Kidney epithelial cell (primary cell): Measurements from ENCODE around the gene MPRIP. TPM values are rescaled to one million over a fixed set of nuclear protein-coding genes. Genes with fewer than 3 reads are reported as not detected.
"Not testable (repeated sequence)": the region's sequence is repeated elsewhere in the genome, so short reads cannot be mapped to it uniquely, and the experiment has no call there.

ENCODE experiments used
- DNase-seq: peaks from one replicate; pipeline ENCODE4 v3.0.0-alpha.2; 2010; ENCODE audit warnings: low read depth
- H3K27me3 ChIP-seq: 2 replicates; pipeline ENCODE4 v1.6.0; 2011; ENCODE audit warnings: low read length; ENCODE audit not compliant: control insufficient read depth, insufficient read depth
- H3K36me3 ChIP-seq: 2 replicates; pipeline ENCODE4 v1.5.1; 2011; ENCODE audit warnings: low read length; ENCODE audit not compliant: control insufficient read depth, insufficient read depth
- H3K4me3 ChIP-seq: 2 replicates; pipeline ENCODE4 v1.5.1; 2011; ENCODE audit warnings: low read depth, mild to moderate bottlenecking, control low read depth, low read length
- total RNA-seq: library from RNA; depleted of rRNA; stranded (reverse); fragments of >200 nt; gene quantifications from 2 replicates; pipeline ENCODE4 v1.2.3, GENCODE V29; 2015
- TF ChIP-seq, protein P1 (sequence below): IDR thresholded peaks from 2 replicates; pipeline ENCODE4 v1.5.1; 2011; ENCODE audit warnings: mild to moderate bottlenecking, moderate library complexity, low read length, control low read depth, inconsistent platforms; ENCODE audit not compliant: insufficient read depth, poor library complexity, severe bottlenecking

The MPRIP gene
- total RNA-seq, 1 donor from 2014 or later, result 99.6 TPM

DNA sequence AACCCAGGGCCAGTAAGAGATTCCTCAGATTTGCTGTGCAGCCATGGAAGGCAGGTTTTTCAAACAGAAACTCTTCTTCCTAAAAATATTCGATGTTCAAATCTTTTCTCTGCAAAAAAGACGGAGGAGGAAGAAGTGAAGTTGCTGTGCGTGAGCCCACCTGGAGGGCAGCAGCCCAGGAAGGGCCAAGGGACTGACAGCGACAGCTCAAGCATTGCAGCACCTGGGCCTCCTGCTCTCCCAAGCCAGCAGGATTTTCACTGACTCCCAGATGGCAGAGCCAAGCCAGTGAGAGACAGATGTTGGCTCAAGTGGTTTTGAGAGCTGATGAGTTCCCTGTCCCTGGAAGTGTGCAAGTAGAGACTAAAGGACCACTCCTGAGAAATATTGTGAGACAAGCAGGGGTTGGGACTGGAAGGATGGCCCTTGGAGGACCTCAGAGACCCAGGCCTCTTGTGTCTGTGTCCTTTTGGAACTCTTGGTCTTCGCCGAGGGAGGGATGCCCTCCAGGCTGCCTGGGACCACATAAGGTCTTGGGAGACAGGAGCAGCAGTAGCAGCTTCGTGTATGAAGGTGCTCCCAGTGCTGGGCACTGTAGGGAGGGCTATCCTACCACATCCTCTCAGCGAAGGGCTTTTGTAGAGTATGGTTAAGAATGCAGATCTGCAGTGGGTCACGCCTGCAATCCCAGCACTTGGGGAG is 41.0 kb upstream of the MPRIP start:
- TF ChIP-seq, protein P1, sequence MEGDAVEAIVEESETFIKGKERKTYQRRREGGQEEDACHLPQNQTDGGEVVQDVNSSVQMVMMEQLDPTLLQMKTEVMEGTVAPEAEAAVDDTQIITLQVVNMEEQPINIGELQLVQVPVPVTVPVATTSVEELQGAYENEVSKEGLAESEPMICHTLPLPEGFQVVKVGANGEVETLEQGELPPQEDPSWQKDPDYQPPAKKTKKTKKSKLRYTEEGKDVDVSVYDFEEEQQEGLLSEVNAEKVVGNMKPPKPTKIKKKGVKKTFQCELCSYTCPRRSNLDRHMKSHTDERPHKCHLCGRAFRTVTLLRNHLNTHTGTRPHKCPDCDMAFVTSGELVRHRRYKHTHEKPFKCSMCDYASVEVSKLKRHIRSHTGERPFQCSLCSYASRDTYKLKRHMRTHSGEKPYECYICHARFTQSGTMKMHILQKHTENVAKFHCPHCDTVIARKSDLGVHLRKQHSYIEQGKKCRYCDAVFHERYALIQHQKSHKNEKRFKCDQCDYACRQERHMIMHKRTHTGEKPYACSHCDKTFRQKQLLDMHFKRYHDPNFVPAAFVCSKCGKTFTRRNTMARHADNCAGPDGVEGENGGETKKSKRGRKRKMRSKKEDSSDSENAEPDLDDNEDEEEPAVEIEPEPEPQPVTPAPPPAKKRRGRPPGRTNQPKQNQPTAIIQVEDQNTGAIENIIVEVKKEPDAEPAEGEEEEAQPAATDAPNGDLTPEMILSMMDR, result no peak
- Histone ChIP-seq H3K36me3 (no peaks in the 10 kb centered on the region), H3K27me3 (no peaks in the 10 kb centered on the region), H3K4me3 (no peak overlapping the region)
- DNase-seq, result no peak

DNA sequence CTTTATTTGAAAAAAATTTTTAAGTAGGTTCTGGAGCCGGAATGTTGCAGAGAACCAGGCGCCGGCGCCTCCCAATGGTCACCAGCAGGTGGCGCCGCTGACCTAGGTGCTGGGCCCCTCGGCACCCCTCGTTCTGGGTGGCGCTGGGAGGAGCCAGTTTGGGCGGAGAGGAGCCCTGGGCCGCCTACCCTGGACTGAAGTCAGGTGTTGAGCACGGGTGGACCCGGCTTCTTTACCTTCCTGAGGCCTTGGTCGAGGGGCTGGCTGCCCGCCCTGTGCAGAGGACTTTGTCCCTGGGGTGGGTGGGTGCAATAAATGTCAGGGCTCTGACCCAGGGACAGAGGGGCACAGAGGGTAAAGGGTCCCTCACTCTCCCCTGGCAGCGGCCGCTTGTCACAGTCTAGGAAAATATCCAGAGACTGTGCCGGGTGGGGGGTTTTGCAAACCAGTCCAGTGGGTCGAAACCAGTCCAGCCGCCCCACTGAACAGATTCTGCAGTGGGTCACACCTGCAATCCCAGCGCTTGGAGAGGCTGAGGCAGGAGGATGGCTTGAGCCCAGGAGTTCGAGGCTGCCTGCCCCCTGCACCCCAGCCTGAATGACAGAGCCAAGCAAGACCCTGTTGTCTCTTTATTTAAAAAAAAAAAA is 40.3 kb upstream of the MPRIP start:
- Histone ChIP-seq H3K4me3 (no peak overlapping the region), H3K27me3 (no peaks in the 10 kb centered on the region), H3K36me3 (no peaks in the 10 kb centered on the region)
- no peak for DNase-seq
- TF ChIP-seq, protein P1, result peak; percentile 96

DNA sequence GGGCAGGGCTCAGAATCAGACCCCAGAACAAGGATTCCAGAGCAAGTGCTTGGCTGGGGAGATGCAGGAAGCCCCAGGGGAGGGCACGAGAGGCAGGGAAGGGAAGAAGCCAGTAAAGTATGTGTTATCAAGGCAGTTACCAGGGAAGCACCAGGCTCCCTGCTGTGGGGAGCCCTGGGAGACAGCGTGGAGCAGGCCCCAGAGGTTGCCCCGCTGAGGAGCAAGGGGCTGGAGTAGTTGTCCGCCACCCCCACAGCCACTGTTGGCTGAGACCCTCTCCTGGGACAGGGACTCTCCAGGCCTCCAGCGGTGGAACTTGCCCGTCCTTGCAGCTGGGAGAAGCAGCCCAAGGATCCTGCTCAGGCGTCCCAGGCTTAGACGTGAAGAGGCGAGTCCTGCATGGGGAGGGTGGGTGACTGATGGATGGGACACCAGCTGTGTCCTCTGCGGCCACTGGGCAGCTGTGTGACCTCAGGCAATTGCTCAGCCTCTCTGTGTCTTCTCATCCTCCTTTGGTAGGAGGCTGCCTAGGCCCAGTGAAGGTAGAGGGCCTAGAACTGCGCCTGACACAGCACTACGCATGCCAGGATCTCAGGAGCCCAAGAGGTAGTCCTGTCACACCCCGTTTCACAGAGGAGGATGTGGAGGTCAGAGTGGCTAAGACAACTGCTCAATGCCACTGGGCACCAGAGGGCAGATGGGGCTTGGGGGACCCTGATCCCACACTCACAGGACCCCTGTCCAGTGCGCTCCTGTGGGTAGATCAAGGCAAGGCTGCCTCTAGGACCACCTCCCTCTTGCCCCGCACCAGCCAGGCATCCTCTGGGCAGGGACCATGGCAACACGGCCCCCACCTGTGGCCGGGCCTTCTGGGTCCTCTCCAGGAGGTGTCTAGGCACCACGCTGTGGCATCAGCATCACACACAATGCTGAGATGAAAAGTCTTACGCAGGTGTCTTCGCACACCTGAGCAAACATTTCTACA is 39.2 kb upstream of the MPRIP start:
- H3K27me3 ChIP-seq, H3K36me3 ChIP-seq, DNase-seq, H3K4me3 ChIP-seq: not testable (repeated sequence)

DNA sequence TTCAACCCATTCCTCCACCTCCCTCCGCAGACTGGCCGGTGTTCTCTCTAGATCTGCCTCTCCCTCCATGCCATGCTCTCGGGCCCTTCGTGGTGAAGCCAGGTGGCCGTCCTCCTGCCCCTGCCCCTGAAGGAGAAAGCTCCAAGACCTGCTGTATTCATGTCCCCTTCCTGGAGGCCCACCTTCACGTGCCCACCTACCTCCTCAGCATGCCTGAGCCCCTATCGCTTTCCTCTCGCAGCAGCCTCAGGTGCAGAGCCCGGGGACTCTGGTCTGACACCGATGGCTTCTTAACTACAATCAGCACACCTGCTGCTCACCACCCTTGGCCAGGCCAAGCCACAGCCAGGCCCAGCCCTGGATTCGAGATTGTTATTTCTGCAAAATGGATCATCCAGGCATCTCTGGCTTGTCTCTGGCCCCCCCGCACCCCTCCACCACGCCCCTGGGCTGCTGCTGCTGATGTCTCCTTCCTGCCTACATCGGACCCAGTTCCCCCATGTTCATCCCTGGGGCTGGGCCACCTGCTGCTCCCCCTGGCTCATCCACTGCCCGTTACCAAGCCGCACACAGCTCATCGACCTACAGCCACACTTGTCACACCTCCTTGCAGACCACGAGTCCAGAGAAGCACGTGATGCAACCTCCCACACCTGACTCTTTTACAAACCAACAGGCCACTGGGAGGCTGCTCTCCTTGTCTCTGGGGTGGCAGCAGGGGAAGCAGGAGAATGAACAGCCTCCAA is 37.8 kb upstream of the MPRIP start:
- DNase-seq, result no peak
- H3K27me3 ChIP-seq, result no peaks in the 10 kb centered on the region
- H3K4me3 ChIP-seq, result no peak overlapping the region
- TF ChIP-seq, protein P1, result no peak
- no peaks in the 10 kb centered on the region for H3K36me3 ChIP-seq

DNA sequence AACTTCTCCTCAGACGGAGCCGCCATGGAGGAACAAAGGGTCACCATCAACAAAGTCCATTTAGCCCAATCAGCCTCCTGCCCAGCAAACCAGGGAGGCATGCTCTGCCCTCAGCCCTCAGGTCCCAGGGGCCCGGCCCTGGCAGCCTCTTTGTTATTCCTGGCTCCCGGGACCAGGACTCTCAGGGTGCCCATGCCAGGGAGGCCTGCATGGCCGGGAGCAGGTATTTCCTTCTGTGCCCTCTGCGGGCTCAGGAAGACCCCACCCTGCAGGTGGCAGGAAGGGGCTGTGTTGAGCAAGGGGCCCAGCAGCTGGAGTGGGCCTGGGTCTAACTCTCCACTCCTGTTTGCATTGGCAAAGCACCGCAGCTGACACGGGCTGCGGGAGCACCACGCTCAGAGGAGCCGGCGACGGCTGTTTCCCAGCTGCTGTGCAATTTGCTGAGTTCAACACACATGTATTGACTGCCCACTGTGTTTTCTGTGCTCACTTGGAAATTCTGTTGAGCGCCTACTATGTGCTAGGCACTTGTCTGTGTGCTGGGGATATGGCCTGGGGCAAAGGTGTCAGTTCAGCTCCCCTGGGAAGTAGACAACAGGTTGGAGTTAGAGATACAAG is 37.2 kb upstream of the MPRIP start:
- DNase-seq, H3K4me3 ChIP-seq, H3K36me3 ChIP-seq, H3K27me3 ChIP-seq: not testable (repeated sequence)

DNA sequence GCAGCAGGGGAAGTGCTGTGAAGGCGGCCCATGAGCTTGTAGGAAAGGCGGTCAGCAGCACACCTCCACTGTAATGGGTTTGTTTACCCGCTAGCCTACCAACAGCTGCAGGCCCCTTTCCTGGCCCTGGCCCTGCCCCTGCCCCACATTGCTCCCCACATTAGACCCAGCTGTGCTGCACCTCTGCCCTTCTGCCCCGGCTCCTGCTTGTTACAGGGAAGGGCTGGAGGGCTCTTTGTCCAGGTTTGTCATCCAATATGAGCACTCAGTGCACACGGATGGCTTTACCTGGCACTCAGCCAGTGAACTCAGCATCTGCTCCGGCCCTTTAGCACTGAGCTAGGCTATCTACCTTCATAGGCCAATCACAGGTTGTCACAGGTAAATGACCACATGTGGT is 34.4 kb upstream of the MPRIP start:
- H3K4me3 ChIP-seq, H3K36me3 ChIP-seq, DNase-seq, H3K27me3 ChIP-seq: not testable (repeated sequence)

DNA sequence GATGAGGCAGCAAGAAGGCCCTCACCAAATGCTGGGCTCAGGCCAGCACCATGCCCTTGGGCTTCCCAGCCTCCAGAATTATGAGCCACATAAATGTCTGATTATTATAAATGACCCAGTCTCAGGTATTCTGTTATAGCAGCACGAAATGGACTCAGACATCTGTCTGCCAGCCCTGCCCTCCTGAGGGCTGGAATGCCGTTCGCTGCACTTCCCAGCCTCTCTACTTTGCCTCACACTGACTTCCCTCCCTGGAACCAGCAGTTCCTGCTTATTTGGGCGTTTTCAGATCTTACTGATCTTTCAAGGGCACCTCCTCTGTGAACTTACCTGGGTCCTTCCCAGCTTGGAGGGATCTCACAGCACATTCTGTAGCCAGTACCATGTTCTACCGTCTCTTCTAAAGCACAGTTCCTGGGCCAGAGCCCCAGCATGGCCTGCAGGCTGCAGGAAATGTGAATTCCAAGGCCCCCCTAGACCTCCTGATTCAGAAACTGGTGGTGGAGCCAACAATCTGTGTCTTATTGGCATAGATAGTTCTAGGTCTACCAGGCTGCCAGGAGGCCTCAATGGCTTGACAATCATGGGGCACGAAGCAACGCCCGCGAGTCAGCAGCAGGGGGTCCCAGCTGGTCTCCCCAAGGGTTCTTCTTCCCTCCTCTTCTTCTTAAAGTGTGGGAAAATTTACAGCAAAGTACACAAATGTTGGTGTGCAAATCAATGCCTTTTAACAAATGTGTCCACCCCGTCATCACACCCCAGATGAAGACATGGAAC is 33.4 kb upstream of the MPRIP start:
- not testable (repeated sequence) for H3K27me3 ChIP-seq, H3K36me3 ChIP-seq, DNase-seq, H3K4me3 ChIP-seq

DNA sequence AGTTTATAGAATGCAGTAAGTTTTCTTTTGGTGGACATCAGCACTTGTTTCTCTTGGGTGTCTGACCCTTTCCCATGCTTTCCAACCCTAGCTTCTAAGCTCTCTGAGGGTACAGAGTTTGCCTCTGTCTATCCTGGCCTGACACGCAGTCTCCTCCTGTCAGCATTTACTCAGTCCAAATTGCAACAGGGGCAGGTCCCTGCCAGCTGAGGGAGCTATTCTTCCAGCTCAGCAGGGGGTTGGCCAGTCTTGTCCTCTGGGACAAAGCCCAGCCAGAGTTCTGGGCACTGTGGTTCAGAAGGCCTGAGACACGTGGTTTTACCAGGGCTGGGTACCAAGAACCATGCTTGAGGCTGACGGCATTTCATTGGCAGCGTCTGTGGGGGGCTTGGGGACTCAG is 32.3 kb upstream of the MPRIP start:
- H3K36me3 ChIP-seq, H3K27me3 ChIP-seq, DNase-seq, H3K4me3 ChIP-seq: not testable (repeated sequence)

DNA sequence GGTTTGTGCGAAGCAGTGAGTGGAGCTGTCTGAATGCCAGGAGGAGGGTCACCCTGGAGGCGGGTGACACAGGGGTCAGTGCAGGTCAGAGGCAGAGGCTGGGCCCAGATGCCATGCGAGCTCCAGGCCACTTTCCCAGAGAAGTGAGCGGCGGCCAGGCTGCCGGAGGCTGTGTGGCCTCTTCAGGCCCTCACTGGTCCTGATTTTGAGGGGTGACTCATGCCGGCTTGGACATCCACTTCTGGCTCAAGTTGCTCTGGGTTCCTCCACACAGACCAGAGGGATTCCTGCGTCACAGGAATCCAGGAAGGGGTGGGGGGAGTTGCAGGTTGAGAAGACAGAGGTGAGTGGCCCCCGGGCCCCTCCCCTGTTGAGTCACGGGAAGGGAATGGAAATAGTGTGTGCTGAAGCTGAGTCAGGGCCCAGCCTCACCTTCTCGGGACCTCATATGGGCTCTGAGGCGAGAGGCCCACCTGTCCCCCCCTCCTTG is 31.7 kb upstream of the MPRIP start:
- DNase-seq, H3K4me3 ChIP-seq, H3K36me3 ChIP-seq, H3K27me3 ChIP-seq: not testable (repeated sequence)
